K562 (cell line): ENCODE data around the gene GPR152. TPM values are rescaled to one million over a fixed set of nuclear protein-coding genes. Genes with fewer than 3 reads are reported as not detected.
A peak's percentile ranks its signal among the peaks of the same experiment; 100 is the strongest.

ENCODE experiments used
- CBX8 ChIP-seq: fragments of 200-600 bp; sonication (generic); IDR thresholded peaks from 2 replicates; pipeline ENCODE4 v1.6.1; 2012; ENCODE audit warnings: borderline replicate concordance, mixed run types, low read depth, mild to moderate bottlenecking, moderate library complexity, mixed read lengths, low read length, control low read depth, inconsistent platforms; ENCODE audit not compliant: poor library complexity, severe bottlenecking; ENCODE audit errors: extremely low read depth
- CTBP1 ChIP-seq: fragments of 450-650 bp; IDR thresholded peaks from 2 replicates; pipeline ENCODE4 v1.6.1; 2016; ENCODE audit warnings: borderline replicate concordance
- E2F4 ChIP-seq: sonication (generic); formaldehyde crosslinking; IDR thresholded peaks from 2 replicates; pipeline ENCODE4 v1.8.0; 2022; ENCODE audit warnings: mild to moderate bottlenecking, low read depth, missing genetic modification reagents
- EP300 ChIP-seq: IDR thresholded peaks from 2 replicates; pipeline ENCODE4 v1.6.1; 2012; ENCODE audit warnings: low read length, improper control_type of control experiment
- ETS2 ChIP-seq: IDR thresholded peaks from 2 replicates; pipeline ENCODE4 v1.6.1; 2016; ENCODE audit warnings: borderline replicate concordance, missing genetic modification characterization, mild to moderate bottlenecking, moderate library complexity, missing compliant biosample characterization; ENCODE audit not compliant: poor library complexity, severe bottlenecking
- EZH2 ChIP-seq: IDR thresholded peaks from 2 replicates; pipeline ENCODE4 v1.6.1; 2012; ENCODE audit warnings: low read depth, mild to moderate bottlenecking, inconsistent platforms, low read length, borderline replicate concordance
- FOXK1 ChIP-seq: sonication (generic); formaldehyde crosslinking; IDR thresholded peaks from 2 replicates; pipeline ENCODE4 v1.8.0; 2022; ENCODE audit warnings: missing genetic modification reagents, mild to moderate bottlenecking, borderline replicate concordance
- HIVEP1 ChIP-seq: fragments of 250-450 bp; sonication (Bioruptor Pico); IDR thresholded peaks from 2 replicates; pipeline ENCODE4 v1.4.0; 2020; ENCODE audit warnings: mild to moderate bottlenecking
- HNRNPH1 ChIP-seq: fragments of 200-400 bp; formaldehyde crosslinking; optimal IDR thresholded peaks from 2 replicates; pipeline ENCODE3; 2017; ENCODE audit warnings: low read depth, mild to moderate bottlenecking, low read length, moderate library complexity
- KHSRP ChIP-seq: fragments of 450-650 bp; IDR thresholded peaks from 2 replicates; pipeline ENCODE4 v1.6.1; 2017
- MCM7 ChIP-seq, 2 experiments: fragments of 450-650 bp; IDR thresholded peaks; 2 replicates each; pipeline ENCODE4 v1.6.1; 2016 to 2018
- MTA3 ChIP-seq: fragments of 450-650 bp; formaldehyde crosslinking; IDR thresholded peaks from 2 replicates; pipeline ENCODE4 v1.6.1; 2017; ENCODE audit warnings: mild to moderate bottlenecking, borderline replicate concordance
- MTF1 ChIP-seq: fragments of 250-450 bp; sonication (Bioruptor Pico); IDR thresholded peaks from 2 replicates; pipeline ENCODE4 v1.9.0; 2021; ENCODE audit warnings: moderate library complexity, mild to moderate bottlenecking, inconsistent platforms, borderline replicate concordance
- NFE2L1 ChIP-seq: fragments of 450-650 bp; IDR thresholded peaks from 2 replicates; pipeline ENCODE4 v1.6.1; 2016; ENCODE audit warnings: missing genetic modification characterization, low read depth, mild to moderate bottlenecking, missing compliant biosample characterization, moderate library complexity, borderline replicate concordance
- NFRKB ChIP-seq: fragments of 450-650 bp; IDR thresholded peaks from 2 replicates; pipeline ENCODE4 v1.6.1; 2016; ENCODE audit warnings: low read depth
- NUFIP1 ChIP-seq: fragments of 450-650 bp; IDR thresholded peaks from 2 replicates; pipeline ENCODE4 v1.6.1; 2018; ENCODE audit not compliant: partially characterized antibody
- PHF20 ChIP-seq: fragments of 450-650 bp; IDR thresholded peaks from 2 replicates; pipeline ENCODE4 v1.6.1; 2018; ENCODE audit not compliant: partially characterized antibody
- POLR2A ChIP-seq: fragments of 450-650 bp; conservative IDR thresholded peaks from 2 replicates; pipeline ENCODE4 v1.6.1; 2016
- RBBP5 ChIP-seq: fragments of 200-600 bp; sonication (generic); IDR thresholded peaks from 2 replicates; pipeline ENCODE4 v1.6.1; 2012; ENCODE audit warnings: borderline replicate concordance, mild to moderate bottlenecking, low read length, control low read depth, inconsistent platforms; ENCODE audit not compliant: insufficient read depth, poor library complexity, severe bottlenecking
- RFX7 ChIP-seq: fragments of 250-450 bp; sonication (Bioruptor Pico); IDR thresholded peaks from 2 replicates; pipeline ENCODE4 v1.5.1; 2021; ENCODE audit warnings: mild to moderate bottlenecking
- SAFB2 ChIP-seq: fragments of 200-400 bp; formaldehyde crosslinking; IDR thresholded peaks from 2 replicates; pipeline ENCODE4 v1.6.1; 2018; ENCODE audit warnings: borderline replicate concordance, low read length, low read depth, moderate library complexity; ENCODE audit not compliant: severe bottlenecking
- SMAD4 ChIP-seq: fragments of 250-450 bp; sonication (Bioruptor Pico); conservative IDR thresholded peaks from 2 replicates; pipeline ENCODE4 v1.8.0; 2021; ENCODE audit warnings: inconsistent platforms, mild to moderate bottlenecking, moderate library complexity
- SMARCC2 ChIP-seq: fragments of 450-650 bp; IDR thresholded peaks from 2 replicates; pipeline ENCODE4 v1.6.1; 2017; ENCODE audit warnings: antibody characterized with exemption, moderate library complexity, mild to moderate bottlenecking, low read depth
- U2AF1 ChIP-seq: fragments of 200-400 bp; formaldehyde crosslinking; optimal IDR thresholded peaks from 2 replicates; pipeline ENCODE3; 2017; ENCODE audit warnings: mild to moderate bottlenecking, low read depth, low read length, moderate library complexity
- ZNF134 ChIP-seq: fragments of 250-450 bp; sonication (Bioruptor Pico); conservative IDR thresholded peaks from 2 replicates; pipeline ENCODE4 v1.4.0; 2020
- ZNF23 ChIP-seq: fragments of 250-450 bp; sonication (Bioruptor Pico); IDR thresholded peaks from 2 replicates; pipeline ENCODE4 v1.4.0; 2020; ENCODE audit warnings: mild to moderate bottlenecking
- ZNF24 ChIP-seq: fragments of 450-650 bp; IDR thresholded peaks from 2 replicates; pipeline ENCODE4 v1.6.1; 2016
- ZNF253 ChIP-seq: fragments of 250-450 bp; sonication (Bioruptor Pico); conservative IDR thresholded peaks from 2 replicates; pipeline ENCODE4 v1.6.1; 2021; ENCODE audit warnings: mild to moderate bottlenecking
- ZNF280B ChIP-seq: fragments of 250-450 bp; sonication (Bioruptor Pico); IDR thresholded peaks from 2 replicates; pipeline ENCODE4 v1.5.1; 2021; ENCODE audit warnings: mild to moderate bottlenecking
- ZNF282 ChIP-seq: sonication (generic); formaldehyde crosslinking; IDR thresholded peaks from 2 replicates; pipeline ENCODE4 v1.8.1; 2023; ENCODE audit warnings: missing genetic modification reagents
- polyA plus RNA-seq, 8 experiments: library from polyadenylated mRNA; depleted of rRNA in 4 of 8; stranded (reverse) in 5 of 8; unstranded in 3 of 8; fragments of >200 nt; fragmentation: Nextera tagmentation in 2 of 8; fragmentation: Illumina TruSeq in 1 of 8; extraction: Ambion mirVana in 2 of 8; extraction: Trizol in 1 of 8; gene quantifications; 2 replicates each; pipeline versions ENCODE4 v1.2.1 to v1.2.3, GENCODE V29; 2011 to 2014; ENCODE audit warnings: inconsistent platforms in 1 of 8, missing spikeins in 1 of 8
- total RNA-seq, 7 experiments: library from RNA; depleted of rRNA in 6 of 7; stranded (reverse); fragments of >200 nt in 6 of 7; fragmentation: Illumina TruSeq in 2 of 7; extraction: Trizol in 2 of 7; gene quantifications; 2 replicates each; pipeline versions ENCODE4 v1.2.1 to v1.2.3, GENCODE V29; 2011 to 2021; ENCODE audit warnings: low replicate concordance in 1 of 7

The GPR152 gene
- total and polyA plus RNA-seq, 9 of the 15 experiments (the other 6 are each of a cell fraction or from before 2014, with no cell fraction given) = not detected

- TF ChIP-seq ZNF280B (CRISPR knock-in tag) (no peak), NUFIP1 (no peak), SMAD4 (CRISPR knock-in tag) (peak; percentile 46; the same call in 1 of the 2 replicates), ZNF24 (no peak), CTBP1 (peak; percentile 50), ZNF282 (CRISPR knock-in tag) (no peak), SMARCC2 (no peak), MCM7 (IDR thresholded peaks at IDR 0.05) (no peak), ZNF134 (CRISPR knock-in tag) (no peak), EP300 (peak; percentile 39), HNRNPH1 (no peak), POLR2A (peak; percentile 48), NFE2L1 (tag) (no peak), NFRKB (no peak), CBX8 (no peak), RFX7 (no peak), FOXK1 (CRISPR knock-in tag) (no peak), U2AF1 (no peak), ZNF23 (CRISPR knock-in tag) (no peak), ETS2 (tag) (no peak), ZNF253 (CRISPR knock-in tag) (no peak), E2F4 (no peak), HIVEP1 (no peak), MTA3 (0 out of 2 replicates have a peak, but pooled peaks have one; percentile 21), MTF1 (no peak), RBBP5 (no peak), EZH2 (no peak), SAFB2 (no peak), KHSRP (no peak), PHF20 (no peak)
Observed at GRCh38 chr11:67436459-67437081, 16.0 kb downstream of the GPR152 start (continued).
